Colonic mucosa (tissue), 4 donors: ENCODE data around the gene REELD1. TPM values are rescaled to one million over a fixed set of nuclear protein-coding genes. Genes with fewer than 3 reads are reported as not detected.

Source experiments
- DNase-seq: peaks from one replicate; pipeline ENCODE4 v3.0.0-alpha.2; 2020
- H3K27ac ChIP-seq: fragments of 200-600 bp; one replicate; pipeline ENCODE4 v1.8.0; 2021
- H3K27me3 ChIP-seq: fragments of 200-600 bp; one replicate; pipeline ENCODE4 v1.8.0; 2021
- H3K36me3 ChIP-seq: fragments of 200-600 bp; one replicate; pipeline ENCODE4 v1.8.0; 2021
- H3K4me1 ChIP-seq: fragments of 200-600 bp; one replicate; pipeline ENCODE4 v1.8.0; 2021; ENCODE audit warnings: mild to moderate bottlenecking
- H3K4me3 ChIP-seq: fragments of 200-600 bp; one replicate; pipeline ENCODE4 v1.8.0; 2021
- H3K9ac ChIP-seq, 2 donors: one replicate each; pipeline ENCODE4 v1.7.0; 2013; ENCODE audit warnings: control low read depth in 2 of 2, low read depth in 2 of 2, low read length in 2 of 2
- H3K9me3 ChIP-seq: fragments of 200-600 bp; one replicate; pipeline ENCODE4 v1.8.0; 2021
- CTCF ChIP-seq: fragments of 200-600 bp; IDR thresholded peaks from one replicate; pipeline ENCODE4 v1.8.0; 2022; ENCODE audit warnings: antibody characterized with exemption, mild to moderate bottlenecking
- intact Hi-C: fragments of 100-400 bp; cut with DNase I; formaldehyde crosslinking; loops from one replicate; pipeline ENCODE4 v1.14.1; 2022
- total RNA-seq, 2 donors: library from RNA; stranded (reverse); fragmentation: NEBNext Ultra II Directional in 1 of 2; extraction: Animal tissue kit (Norgen Biotek cat#: 25700) in 1 of 2; gene quantifications; one replicate each; pipeline ENCODE4 v1.2.1, GENCODE V29; 2021
- donor health status: healthy.
- donor health status: DM: no; HTN: no; CAD: no.
- donor health status: DM: no; HTN: no; CAD: no.

REELD1 gene
- total RNA-seq, 2 donors from 2014 or later: 0.11 to 0.22 TPM

DNA sequence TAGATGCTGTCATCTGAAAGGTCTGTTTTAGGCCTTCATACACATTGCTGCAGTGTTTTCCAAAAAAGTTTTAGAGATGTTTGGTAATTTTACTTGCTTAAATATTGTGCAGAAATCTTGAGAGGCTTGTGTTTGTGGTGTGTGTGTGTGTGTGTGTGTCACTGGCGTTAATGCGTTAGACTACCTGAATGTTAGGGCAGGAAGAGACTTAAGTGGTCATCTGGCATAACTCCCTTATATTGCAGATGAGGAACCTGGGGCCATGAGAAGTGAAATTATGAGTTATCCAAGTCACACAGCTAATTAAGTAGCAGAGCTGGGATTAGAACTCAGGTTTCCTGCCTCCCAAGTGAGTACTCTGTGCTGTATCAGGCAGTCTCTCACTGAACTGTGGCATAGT, 37.4 kb upstream of the REELD1 start:
- no peaks in the 10 kb centered on the region for H3K4me1 ChIP-seq

GRCh38 chr4:146178126-146178525, 36.2 kb upstream of the REELD1 start:
- Histone ChIP-seq H3K9me3 (no peaks in the 10 kb centered on the region), H3K4me1 (no peaks in the 10 kb centered on the region), H3K36me3 (no peaks in the 10 kb centered on the region), H3K9ac (no peak overlapping the region), H3K27ac (no peak overlapping the region), H3K27me3 (no peaks in the 10 kb centered on the region), H3K4me3 (no peak overlapping the region)
- no peak for TF ChIP-seq CTCF
- intact Hi-C loops: no loop called here
- no peak for DNase-seq

More for the DNA sequence above, 37.4 kb upstream of the REELD1 start:
- Histone ChIP-seq H3K27me3 (no peaks in the 10 kb centered on the region), H3K9me3 (no peaks in the 10 kb centered on the region), H3K4me3 (no peak overlapping the region), H3K27ac (no peak overlapping the region), H3K36me3 (no peaks in the 10 kb centered on the region), H3K9ac (peak overlapping the region in 1 of 2 donors; percentile 84)
- no peak for TF ChIP-seq CTCF
- intact Hi-C loops: no loop called here
- no peak for DNase-seq

GRCh38 chr4:146179784-146180370, 34.5 kb upstream of the REELD1 start:
- H3K36me3 ChIP-seq: no peaks in the 10 kb centered on the region
- H3K4me3 ChIP-seq: no peak overlapping the region
- no peak overlapping the region for H3K9ac ChIP-seq
- TF ChIP-seq CTCF: no peak
- H3K27ac ChIP-seq: no peak overlapping the region
- no peaks in the 10 kb centered on the region for H3K9me3 ChIP-seq
- intact Hi-C loops: no loop called here
- DNase-seq: no peak
- no peaks in the 10 kb centered on the region for H3K4me1 ChIP-seq
- no peaks in the 10 kb centered on the region for H3K27me3 ChIP-seq

- TF ChIP-seq CTCF: no peak
- no peaks in the 10 kb centered on the region for H3K27me3 ChIP-seq
- no peaks in the 10 kb centered on the region for H3K9me3 ChIP-seq
- no peak for DNase-seq
- intact Hi-C loops: no loop called here
- H3K27ac ChIP-seq: no peak overlapping the region
- H3K4me3 ChIP-seq: no peak overlapping the region
- no peaks in the 10 kb centered on the region for H3K36me3 ChIP-seq
- no peak overlapping the region for H3K9ac ChIP-seq
- no peaks in the 10 kb centered on the region for H3K4me1 ChIP-seq
Observed at GRCh38 chr4:146182443-146182842, 31.9 kb upstream of the REELD1 start.

GRCh38 chr4:146183209-146183608, 31.1 kb upstream of the REELD1 start:
- H3K9ac ChIP-seq: no peak overlapping the region
- H3K4me1 ChIP-seq: no peaks in the 10 kb centered on the region
- H3K36me3 ChIP-seq: no peaks in the 10 kb centered on the region
- intact Hi-C loops: no loop called here
- no peak overlapping the region for H3K27ac ChIP-seq
- TF ChIP-seq CTCF: no peak
- no peak for DNase-seq
- H3K4me3 ChIP-seq: no peak overlapping the region
- H3K27me3 ChIP-seq: no peaks in the 10 kb centered on the region
- H3K9me3 ChIP-seq: no peaks in the 10 kb centered on the region
